GM19099 (cell line): ENCODE results near the gene CHI3L2.

Source experiments
- POLR2A ChIP-seq: IDR thresholded peaks from 3 replicates; pipeline ENCODE4 v1.6.1; 2011; ENCODE audit warnings: low read depth; ENCODE audit not compliant: insufficient read length; ENCODE audit errors: extremely low read depth

Gene CHI3L2

DNA sequence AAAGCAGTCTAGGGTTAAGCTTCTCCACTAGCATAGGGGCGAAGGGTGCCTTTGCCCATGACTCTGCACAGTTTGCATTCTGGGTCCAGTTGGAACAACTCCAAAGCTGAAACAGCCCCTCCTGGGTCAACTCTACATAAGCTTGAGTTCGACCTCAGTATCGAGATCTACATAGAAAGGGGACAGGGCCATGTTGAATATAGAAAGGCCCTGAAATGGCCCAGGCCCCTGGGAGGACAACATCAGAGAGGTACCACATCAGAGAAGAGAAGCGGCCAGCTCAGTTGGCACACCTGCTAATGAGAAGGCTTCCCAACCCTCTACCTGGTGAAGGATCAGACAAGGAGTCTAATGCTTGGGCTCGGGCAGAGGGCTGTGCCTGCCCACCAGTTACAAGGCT is 28.7 kb upstream of the CHI3L2 start:
- TF ChIP-seq POLR2A: no peak

DNA sequence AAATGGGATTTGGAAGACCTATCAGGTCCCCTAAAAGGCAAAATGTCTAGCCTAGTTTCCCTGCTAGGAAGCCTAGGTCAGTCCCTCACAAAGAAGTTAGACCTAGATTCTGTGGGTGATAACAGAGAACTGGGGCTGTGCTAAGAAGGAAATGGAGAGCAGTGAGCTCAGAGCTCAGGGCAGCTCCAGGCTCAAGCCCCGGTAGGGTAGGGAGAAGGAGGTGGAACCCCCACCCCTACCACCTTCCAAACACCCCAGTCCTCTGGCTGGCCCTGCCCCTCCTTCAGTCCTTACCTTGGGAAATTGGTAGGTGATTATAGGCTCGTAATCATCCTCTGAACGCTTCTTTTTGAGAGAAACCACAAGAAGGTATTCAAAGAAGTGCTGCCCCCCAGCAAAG is 28.2 kb upstream of the CHI3L2 start:
- no peak for TF ChIP-seq POLR2A

DNA sequence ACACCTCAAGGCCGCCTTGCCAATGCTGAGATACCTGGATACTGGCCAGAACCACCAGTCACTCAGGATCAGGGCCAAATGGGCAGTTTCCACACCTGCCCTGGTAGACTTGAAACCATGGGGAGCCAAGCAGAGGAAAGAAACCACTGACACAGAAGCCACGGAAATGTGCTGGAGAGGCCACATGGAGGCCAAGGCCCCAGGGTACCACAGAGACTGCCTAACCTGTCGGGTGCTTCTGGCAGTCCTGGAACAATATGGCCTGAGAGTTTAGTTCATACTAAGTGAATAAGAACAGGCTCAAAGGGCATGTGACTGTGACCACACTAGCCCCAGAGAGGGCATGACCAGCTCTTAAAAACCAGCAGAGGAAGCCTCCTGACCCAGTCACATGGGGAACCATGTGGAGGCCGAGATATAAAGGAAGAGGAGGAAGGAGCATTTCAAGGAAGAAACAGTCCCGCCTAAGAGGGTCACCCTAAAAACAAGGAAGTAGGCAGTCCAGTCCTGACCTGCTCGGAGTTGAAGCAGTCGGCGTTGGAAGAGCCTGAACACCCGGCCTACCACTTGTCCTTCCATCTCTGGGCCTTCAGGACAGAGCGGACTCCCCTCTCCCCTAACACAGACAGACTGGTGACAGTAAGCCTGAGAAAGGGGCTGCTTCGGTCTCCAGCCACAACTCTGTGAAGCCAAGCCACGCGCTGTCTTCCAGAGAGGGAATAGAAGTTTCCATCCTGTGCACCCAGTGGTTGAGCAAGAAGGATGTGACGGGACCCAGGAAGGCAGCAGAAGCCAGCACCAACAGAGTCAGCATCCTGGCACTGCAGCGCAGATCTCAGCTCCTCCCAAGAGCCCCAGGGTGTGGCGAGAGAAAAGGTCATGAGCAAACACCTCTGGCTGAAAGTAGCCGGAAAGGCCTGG is 27.4 kb upstream of the CHI3L2 start, which contains the start of gene DENND2D:
Gene DENND2D, minus strand, starts transcription at position 766 of the 921 bp plus-strand sequence. Its CDS starts 187 bp downstream, at position 579.
- TF ChIP-seq POLR2A: no peak

DNA sequence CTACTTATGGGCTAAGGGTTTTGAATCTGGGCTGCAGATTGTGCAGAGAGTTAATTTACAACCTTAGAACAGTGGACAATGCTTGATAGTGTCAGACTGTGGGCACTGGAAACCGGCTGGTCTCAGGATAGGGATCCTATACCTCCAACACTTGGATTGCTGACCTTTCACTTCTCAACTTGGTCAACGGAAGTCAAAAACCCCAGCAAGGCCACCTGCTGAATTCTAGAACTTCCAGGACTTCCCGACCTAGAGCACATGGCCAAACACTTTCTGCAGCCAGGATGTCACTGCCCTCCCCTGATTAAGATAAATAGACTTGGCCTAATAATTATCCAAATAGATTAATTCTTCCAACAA is 26.7 kb upstream of the CHI3L2 start:
- TF ChIP-seq POLR2A: no peak

DNA sequence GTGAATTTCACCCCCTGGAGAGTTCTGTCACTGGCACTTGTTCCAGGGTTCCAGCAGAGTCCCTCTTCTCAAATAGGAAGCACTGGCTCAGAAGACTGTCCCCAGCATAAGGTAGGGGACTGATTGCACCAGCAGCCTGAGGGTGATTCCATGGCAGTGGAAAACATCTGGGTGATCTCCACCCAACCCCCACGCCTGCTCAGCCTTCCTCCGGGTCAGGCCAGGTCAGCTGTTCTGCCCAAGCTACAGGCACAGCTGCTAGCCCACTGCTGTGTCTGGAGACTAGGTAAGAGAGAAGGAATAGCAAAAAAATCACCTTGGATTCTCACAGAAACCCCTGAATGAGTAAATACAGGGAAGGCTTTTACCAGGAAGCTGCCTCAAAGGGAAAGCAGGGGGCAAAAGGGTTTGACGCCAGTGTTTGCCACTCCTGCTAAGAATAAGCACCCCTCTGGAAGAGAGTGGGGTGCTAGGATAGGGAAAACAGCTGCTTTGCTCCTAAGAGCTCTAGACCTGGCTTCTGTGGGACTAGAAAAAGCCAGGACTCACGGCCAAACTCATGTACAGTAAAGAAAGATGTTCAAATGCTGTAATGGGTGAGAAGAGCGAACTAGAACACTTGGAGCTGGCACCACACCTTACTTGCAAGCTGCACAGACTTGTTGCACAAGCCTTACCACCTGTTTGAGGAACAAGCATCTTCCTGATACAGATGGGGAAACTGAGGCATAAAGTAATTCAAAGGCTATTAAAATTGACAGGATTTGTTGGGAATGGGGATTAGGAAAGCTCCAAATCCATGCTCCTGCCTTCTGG is 26.0 kb upstream of the CHI3L2 start:
- no peak for TF ChIP-seq POLR2A

DNA sequence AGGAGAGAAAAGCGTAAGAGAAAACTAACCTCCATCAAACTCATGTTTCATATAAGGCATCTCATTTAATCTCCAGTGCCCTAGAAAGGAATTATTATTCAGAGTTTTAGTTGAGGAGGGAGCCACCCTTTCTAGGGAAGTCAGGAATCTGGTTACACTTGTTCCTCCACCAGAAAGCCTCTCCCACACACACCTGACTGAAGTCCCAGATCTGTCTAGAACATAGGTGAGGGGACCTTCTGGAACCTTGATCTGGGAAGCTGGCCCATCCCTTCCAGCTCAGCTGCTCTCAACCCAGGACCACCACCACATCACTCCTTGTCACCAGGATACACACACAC is 25.2 kb upstream of the CHI3L2 start:
- no peak for TF ChIP-seq POLR2A

DNA sequence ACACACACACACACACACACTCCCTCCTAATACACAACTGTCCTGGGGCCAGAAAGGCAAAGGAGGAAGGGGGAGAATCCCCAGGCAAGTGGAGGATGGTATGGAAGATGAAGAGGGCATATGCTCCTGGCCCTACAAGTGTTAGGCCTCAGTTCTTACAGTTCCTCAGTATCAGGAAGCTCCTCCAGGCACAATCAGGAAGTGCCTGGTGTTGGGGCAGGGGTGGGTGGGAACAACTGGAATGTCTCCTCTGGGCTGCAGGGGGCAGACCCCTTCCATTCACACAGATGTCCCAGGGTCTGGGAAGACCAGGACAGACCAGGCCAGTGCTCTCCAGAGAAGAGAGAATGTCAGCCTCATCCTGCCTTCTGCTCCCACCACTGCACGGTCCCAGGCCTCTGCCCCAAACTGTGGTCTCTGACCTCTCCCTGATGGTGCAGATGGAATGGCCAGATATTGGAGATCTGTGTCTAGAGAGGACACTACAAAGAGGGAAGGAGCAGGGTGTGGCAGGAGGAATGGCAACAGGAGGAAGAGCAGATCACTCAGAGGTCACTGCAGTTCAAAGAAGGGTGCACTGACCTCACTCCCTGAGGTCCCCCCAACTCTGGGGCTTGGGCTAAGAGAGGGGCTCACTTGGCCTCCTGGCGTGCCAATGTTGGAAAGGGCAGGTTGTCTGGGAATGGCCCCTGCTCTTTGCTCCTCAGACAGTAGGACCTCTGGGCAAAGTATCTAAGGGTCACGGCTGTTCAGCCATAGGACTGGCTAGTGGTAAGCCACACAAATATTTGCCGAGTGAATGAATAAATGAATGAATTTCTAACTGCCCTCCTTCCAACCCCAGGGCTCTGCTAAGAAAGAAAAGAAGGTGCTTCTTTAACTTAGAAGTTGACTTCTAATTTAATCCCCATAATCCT is 24.5 kb upstream of the CHI3L2 start:
- no peak for TF ChIP-seq POLR2A

DNA sequence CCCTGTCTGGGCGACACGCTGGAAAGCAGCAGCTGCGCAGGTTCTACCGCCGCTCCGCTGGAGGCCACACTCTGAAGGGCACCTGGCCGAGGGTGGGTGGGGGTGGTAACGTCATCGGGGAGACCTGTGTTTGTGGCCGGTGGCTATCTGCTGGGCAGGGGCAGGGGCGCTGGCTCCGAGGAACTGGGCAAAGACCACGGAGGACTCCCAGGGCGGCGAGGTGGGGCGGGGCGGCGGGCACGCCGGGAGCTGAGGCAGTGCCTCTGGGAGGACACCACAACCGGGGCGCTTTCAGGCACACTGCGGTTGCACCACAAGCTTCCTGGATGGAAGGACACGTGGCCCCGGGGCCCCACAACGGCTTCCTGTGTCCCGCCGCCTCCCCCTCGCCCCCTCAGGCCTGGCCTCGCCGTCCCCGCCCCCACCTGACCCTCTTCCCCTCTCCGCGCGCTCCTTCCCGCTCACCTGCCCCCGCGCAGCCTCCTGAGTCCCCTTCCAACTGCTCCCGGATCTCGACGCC is 23.8 kb upstream of the CHI3L2 start:
- peak; percentile 71 for TF ChIP-seq POLR2A

DNA sequence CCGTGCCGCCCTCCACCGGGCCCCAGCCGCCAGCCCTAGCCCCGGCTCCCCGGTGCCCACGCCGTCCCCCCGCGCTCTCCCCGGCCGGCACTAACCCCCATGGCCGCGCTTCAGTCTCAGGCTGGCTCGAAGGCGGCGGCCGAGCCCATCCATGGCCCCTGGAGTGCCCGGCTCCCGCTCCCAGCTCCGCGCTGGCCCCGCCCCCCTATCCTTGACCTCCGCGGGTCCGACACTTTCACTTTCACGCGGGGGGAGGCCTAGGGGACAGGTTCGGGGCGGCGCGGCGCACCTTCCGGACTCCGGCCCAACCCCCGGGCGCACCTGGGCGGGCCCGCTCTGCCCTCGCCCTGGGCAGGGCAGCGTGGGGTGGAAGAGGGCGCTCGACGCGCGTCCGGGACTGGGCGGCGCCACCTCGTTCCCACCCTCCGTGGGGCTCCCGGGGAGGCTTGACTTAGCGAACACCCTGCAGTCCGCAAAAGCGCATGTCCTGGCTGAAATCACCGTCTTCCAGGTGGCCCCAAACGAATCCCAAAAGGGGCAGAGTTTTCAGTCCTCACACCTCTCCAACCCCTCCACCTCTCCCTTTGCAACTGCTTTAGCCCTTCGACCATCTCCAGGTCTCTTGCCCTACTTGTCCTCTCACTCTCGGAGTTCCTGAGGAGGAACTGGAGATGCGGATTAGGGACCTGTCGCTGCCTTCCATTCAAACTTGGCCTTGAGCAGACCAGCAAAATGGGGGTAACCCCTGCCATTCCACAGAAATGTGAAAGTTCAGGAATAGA is 23.1 kb upstream of the CHI3L2 start:
- peak; percentile 61 for TF ChIP-seq POLR2A

DNA sequence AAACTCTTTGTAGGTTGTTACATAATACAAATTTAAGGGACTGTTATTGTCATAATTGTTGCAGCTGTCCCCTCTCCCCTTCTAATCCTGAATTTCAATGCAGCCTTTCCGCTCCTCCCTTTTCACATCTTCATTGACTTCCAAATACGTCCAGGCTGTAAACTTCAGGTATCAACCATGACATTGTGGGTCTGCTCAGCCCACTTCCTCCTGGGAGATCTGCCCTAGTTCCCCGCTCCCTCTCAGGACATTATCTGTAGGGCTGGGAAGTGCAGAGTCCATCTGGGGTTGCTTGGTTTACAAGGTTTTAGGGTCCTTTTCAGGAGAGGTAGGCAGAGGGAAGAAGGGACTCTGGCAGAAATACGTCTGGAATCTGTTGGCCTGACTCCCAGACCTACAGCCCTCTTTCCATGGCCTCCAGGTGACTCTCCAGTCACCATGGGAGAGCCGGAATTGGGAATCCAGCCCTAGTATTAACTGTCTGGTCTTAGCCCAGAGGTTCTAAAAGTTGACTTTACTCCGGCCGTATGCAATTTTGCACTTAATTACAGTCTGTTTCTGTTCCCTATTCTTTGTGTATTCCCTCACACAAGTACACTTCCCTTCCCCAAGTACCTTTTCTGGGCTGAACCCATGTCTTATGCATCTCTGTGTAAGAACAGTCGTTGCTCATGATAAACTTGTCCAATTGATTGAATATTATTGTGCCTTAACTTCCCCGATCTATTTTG is 22.4 kb upstream of the CHI3L2 start:
- TF ChIP-seq POLR2A: no peak

DNA sequence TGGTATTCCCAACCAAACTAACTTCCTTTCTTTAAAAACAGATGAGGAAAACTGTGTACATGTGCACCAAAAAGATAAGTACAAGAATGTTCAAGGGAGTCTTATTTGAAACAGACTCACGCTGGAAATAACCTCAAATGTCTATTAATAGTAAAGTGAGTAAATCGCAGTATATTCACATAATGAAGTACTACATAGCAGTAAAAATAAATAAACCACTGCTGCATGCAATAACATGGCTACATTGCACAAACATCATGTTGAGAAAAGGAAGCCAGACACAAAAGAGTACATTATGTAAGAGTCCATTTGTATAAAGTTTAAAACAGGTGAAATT is 21.8 kb upstream of the CHI3L2 start:
- no peak for TF ChIP-seq POLR2A

DNA sequence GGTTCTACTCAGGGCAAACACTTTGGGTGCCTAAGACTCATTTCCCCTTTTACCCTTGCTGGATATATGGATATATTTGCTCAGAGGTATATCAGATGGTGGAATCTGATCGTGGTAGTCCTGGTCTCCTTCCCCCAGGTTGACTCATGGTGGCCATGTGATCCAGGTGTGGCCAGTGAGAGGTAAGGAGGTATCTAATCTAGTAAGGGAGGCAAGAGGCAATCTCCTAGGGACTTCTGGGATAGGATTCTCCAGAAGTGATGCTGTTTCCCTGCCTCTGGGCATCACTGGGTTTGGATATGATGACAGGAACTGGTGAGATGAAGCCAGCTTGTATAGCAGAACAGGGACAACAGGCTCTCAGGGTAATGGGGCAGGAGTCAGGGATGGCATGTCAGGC is 18.6 kb upstream of the CHI3L2 start:
- TF ChIP-seq POLR2A: no peak

DNA sequence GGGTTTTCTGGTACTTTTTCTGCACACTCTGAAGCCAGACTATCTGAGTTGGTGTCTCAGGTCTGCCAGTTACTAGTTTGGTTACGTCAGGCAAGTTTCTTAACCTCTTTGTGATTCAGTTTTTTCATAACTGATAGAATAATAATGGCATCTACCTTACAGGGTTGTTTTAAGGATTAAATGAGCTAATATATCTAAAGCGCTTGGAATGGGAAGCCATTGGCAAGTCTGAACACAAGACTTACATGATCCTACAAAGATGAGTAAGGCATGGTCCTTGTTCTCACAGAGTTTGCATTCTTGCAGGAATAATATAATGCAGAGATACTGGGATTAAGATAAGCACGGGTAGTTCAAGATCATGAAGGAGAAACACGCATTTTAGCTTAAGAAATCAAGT is 17.9 kb upstream of the CHI3L2 start:
- no peak for TF ChIP-seq POLR2A

DNA sequence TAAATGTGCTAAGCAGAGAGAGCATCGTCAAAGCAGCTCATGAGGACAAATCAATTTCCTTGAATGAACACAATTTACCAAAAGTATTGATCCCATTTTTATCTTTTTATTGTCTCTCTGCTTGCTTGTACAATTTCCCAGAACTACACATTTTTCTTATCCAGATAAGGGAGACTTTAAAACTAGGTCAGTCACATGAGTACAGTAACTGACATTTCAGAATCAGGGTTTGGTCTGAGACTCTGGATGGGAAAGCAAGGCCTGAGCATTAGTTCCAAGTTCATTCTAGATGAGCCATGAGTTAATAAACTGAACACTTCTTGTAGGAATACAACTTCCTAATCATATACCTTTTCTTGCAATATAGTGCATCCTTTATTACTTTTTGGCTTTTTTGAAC is 15.6 kb upstream of the CHI3L2 start:
- no peak for TF ChIP-seq POLR2A
